Liver (tissue), 9 donors: ENCODE data around the gene GOLT1B. TPM values are rescaled to one million over a fixed set of nuclear protein-coding genes. Genes with fewer than 3 reads are reported as not detected.

Experiments
- DNase-seq: peaks from one replicate; pipeline ENCODE4 v3.0.0-alpha.2; 2017; ENCODE audit warnings: low spot score
- H3K27ac ChIP-seq, 2 donors: one replicate each; pipeline ENCODE4 v1.7.0; 2013; ENCODE audit warnings: inconsistent platforms in 2 of 2, low read length in 2 of 2, control low read depth in 1 of 2, low read depth in 1 of 2, mild to moderate bottlenecking in 1 of 2
- H3K27me3 ChIP-seq, 4 donors: one replicate each; pipeline versions ENCODE4 v1.6.1 to v1.7.0; 2013; ENCODE audit warnings: low read length in 3 of 4, inconsistent platforms in 1 of 4, mild to moderate bottlenecking in 1 of 4, moderate library complexity in 1 of 4; ENCODE audit not compliant: control insufficient read depth in 4 of 4, insufficient read depth in 4 of 4
- H3K36me3 ChIP-seq, 4 donors: one replicate each; pipeline versions ENCODE4 v1.6.1 to v1.7.0; 2013; ENCODE audit warnings: low read length in 3 of 4, mild to moderate bottlenecking in 3 of 4, low read depth in 1 of 4, moderate library complexity in 1 of 4; ENCODE audit not compliant: control insufficient read depth in 4 of 4, insufficient read depth in 3 of 4
- H3K4me1 ChIP-seq, 4 donors: one replicate each; pipeline versions ENCODE4 v1.6.1 to v1.7.0; 2013; ENCODE audit warnings: low read length in 3 of 4, mild to moderate bottlenecking in 3 of 4, moderate library complexity in 1 of 4; ENCODE audit not compliant: control insufficient read depth in 4 of 4, insufficient read depth in 4 of 4
- H3K4me3 ChIP-seq, 3 donors: one replicate each; pipeline versions ENCODE4 v1.6.1 to v1.7.0; 2013; ENCODE audit warnings: low read length in 3 of 3, control low read depth in 1 of 3, low read depth in 1 of 3, mild to moderate bottlenecking in 1 of 3
- H3K9ac ChIP-seq, 2 donors: one replicate each; pipeline ENCODE4 v1.7.0; 2013; ENCODE audit warnings: low read length in 2 of 2, mild to moderate bottlenecking in 2 of 2, moderate library complexity in 2 of 2, control low read depth in 1 of 2, low read depth in 1 of 2
- H3K9me3 ChIP-seq, 4 donors: one replicate each; pipeline versions ENCODE4 v1.6.1 to v1.7.0; 2013; ENCODE audit warnings: low read length in 3 of 4; ENCODE audit not compliant: control insufficient read depth in 4 of 4
- EGR1 ChIP-seq, 2 donors: IDR thresholded peaks; 2 replicates each; pipeline ENCODE4 v1.6.1; 2016 to 2018; ENCODE audit warnings: antibody characterized with exemption in 2 of 2, low read depth in 2 of 2
- FOXA1 ChIP-seq: IDR thresholded peaks from 2 replicates; pipeline ENCODE4 v1.6.1; 2016; ENCODE audit warnings: antibody characterized with exemption
- FOXA2 ChIP-seq: IDR thresholded peaks from 2 replicates; pipeline ENCODE4 v1.6.1; 2016; ENCODE audit warnings: antibody characterized with exemption
- GABPA ChIP-seq, 2 donors: IDR thresholded peaks in 1 of 2; conservative IDR thresholded peaks in 1 of 2; 2 replicates each; pipeline ENCODE4 v1.6.1; 2016; ENCODE audit warnings: antibody characterized with exemption in 2 of 2, mild to moderate bottlenecking in 1 of 2, moderate library complexity in 1 of 2
- HNF4A ChIP-seq, 2 donors: conservative IDR thresholded peaks; 2 replicates each; pipeline ENCODE4 v1.6.1; 2016; ENCODE audit warnings: antibody characterized with exemption in 2 of 2, mild to moderate bottlenecking in 2 of 2
- JUND ChIP-seq, 2 donors: IDR thresholded peaks; 2 replicates each; pipeline ENCODE4 v1.6.1; 2016; ENCODE audit warnings: antibody characterized with exemption in 2 of 2
- NR2F2 ChIP-seq: IDR thresholded peaks from 2 replicates; pipeline ENCODE4 v1.6.1; 2016; ENCODE audit warnings: antibody characterized with exemption
- RAD21 ChIP-seq, 2 donors: IDR thresholded peaks; 2 replicates each; pipeline ENCODE4 v1.6.1; 2016; ENCODE audit warnings: antibody characterized with exemption in 2 of 2, mild to moderate bottlenecking in 2 of 2
- RXRA ChIP-seq, 2 donors: IDR thresholded peaks; 2 replicates each; pipeline ENCODE4 v1.6.1; 2017 to 2018; ENCODE audit warnings: antibody characterized with exemption in 2 of 2, mild to moderate bottlenecking in 1 of 2
- YY1 ChIP-seq: IDR thresholded peaks from 2 replicates; pipeline ENCODE4 v1.6.1; 2016; ENCODE audit warnings: antibody characterized with exemption, mild to moderate bottlenecking
- WGBS: extraction: QIAGEN DNeasy Blood & Tissue Kit; methylation state at CpG from one replicate; pipeline ENCODE4 v1.1.7; 2013; 5-methylcytosine and 5-hydroxymethylcytosine counted together
- polyA plus RNA-seq, 2 donors: library from polyadenylated mRNA; stranded (reverse) in 1 of 2; unstranded in 1 of 2; fragments of 200-250 nt in 1 of 2; fragments of >200 nt in 1 of 2; fragmentation: Nextera tagmentation in 1 of 2; extraction: Ambion mirVana in 1 of 2; gene quantifications; one replicate each; pipeline versions ENCODE4 v1.2.1 to v1.2.3, GENCODE V29; 2013 to 2015
- total RNA-seq, 2 donors: library from RNA; depleted of rRNA; stranded (reverse); fragments of >200 nt; gene quantifications; one replicate each; pipeline ENCODE4 v1.2.3, GENCODE V29; 2014
- TF ChIP-seq, protein P1 (sequence below): fragments of 150-350 bp; IDR thresholded peaks from 2 replicates; pipeline ENCODE4 v1.5.1; 2017; ENCODE audit warnings: improper control_type of control experiment, low read depth, low read length; ENCODE audit not compliant: missing input control
- TF ChIP-seq, protein P2 (sequence below): IDR thresholded peaks from 2 replicates; pipeline ENCODE4 v1.6.1; 2016; ENCODE audit warnings: antibody characterized with exemption
- TF ChIP-seq, protein P3 (sequence below): IDR thresholded peaks from 2 replicates; pipeline ENCODE4 v1.6.1; 2016; ENCODE audit warnings: antibody characterized with exemption, mild to moderate bottlenecking
- TF ChIP-seq, protein P4 (sequence below): IDR thresholded peaks from 2 replicates; pipeline ENCODE4 v1.6.1; 2016; ENCODE audit warnings: antibody characterized with exemption
- donor health status: healthy.
- donor health status: healthy.
- donor health status: healthy.
- donor health status: healthy.
- donor health status: healthy.

GOLT1B gene
- total and polyA plus RNA-seq, 4 donors, result 11.0 to 36.9 (median 17.3) TPM

DNA sequence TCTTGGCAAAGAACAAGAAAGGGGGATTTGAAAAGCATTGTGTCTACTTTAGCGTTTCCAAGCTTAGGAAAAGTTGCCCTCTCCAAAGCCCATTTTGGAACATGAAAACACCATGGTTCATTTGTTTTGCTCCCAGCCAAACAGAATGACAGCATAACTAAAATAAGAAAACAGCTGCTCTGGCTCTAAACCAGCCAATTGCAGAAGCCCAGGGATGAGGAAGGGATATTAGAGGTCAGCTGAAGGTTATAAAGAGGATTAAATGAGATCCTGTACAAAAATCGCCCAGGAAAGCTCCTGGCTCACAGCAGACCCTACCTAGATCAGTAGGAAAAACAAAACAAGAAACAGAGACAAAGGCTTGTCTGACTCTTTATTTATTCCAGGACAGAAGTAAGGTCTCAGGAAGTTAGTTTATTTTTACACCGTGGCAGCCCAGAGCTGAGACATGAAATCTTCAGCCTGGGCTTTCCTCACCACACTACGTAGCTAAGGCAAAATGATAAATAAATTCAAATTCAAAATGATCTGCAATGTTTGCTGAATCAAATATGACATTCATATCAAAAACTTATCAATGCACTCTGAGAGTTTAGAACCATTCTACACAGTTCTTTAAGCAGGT lies 50.4 kb downstream of the GOLT1B start:
- H3K9ac ChIP-seq, result no peak overlapping the region
- no peak for DNase-seq
- no peaks in the 10 kb centered on the region for H3K27me3 ChIP-seq
- TF ChIP-seq, protein P1, sequence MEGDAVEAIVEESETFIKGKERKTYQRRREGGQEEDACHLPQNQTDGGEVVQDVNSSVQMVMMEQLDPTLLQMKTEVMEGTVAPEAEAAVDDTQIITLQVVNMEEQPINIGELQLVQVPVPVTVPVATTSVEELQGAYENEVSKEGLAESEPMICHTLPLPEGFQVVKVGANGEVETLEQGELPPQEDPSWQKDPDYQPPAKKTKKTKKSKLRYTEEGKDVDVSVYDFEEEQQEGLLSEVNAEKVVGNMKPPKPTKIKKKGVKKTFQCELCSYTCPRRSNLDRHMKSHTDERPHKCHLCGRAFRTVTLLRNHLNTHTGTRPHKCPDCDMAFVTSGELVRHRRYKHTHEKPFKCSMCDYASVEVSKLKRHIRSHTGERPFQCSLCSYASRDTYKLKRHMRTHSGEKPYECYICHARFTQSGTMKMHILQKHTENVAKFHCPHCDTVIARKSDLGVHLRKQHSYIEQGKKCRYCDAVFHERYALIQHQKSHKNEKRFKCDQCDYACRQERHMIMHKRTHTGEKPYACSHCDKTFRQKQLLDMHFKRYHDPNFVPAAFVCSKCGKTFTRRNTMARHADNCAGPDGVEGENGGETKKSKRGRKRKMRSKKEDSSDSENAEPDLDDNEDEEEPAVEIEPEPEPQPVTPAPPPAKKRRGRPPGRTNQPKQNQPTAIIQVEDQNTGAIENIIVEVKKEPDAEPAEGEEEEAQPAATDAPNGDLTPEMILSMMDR, result no peak
- TF ChIP-seq HNF4A (conservative IDR thresholded peaks at IDR 0.05) (no peak), FOXA2 (no peak), EGR1 (IDR thresholded peaks at IDR 0.05; ENCODE audit: low read depth in 2 of 2) (no peak), GABPA (IDR thresholded peaks at IDR 0.05 in 1 of 2, conservative IDR thresholded peaks at IDR 0.05 in 1 of 2) (no peak), NR2F2 (no peak)
- TF ChIP-seq, protein P2, sequence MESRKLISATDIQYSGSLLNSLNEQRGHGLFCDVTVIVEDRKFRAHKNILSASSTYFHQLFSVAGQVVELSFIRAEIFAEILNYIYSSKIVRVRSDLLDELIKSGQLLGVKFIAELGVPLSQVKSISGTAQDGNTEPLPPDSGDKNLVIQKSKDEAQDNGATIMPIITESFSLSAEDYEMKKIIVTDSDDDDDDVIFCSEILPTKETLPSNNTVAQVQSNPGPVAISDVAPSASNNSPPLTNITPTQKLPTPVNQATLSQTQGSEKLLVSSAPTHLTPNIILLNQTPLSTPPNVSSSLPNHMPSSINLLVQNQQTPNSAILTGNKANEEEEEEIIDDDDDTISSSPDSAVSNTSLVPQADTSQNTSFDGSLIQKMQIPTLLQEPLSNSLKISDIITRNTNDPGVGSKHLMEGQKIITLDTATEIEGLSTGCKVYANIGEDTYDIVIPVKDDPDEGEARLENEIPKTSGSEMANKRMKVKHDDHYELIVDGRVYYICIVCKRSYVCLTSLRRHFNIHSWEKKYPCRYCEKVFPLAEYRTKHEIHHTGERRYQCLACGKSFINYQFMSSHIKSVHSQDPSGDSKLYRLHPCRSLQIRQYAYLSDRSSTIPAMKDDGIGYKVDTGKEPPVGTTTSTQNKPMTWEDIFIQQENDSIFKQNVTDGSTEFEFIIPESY, result no peak
- TF ChIP-seq, protein P3, sequence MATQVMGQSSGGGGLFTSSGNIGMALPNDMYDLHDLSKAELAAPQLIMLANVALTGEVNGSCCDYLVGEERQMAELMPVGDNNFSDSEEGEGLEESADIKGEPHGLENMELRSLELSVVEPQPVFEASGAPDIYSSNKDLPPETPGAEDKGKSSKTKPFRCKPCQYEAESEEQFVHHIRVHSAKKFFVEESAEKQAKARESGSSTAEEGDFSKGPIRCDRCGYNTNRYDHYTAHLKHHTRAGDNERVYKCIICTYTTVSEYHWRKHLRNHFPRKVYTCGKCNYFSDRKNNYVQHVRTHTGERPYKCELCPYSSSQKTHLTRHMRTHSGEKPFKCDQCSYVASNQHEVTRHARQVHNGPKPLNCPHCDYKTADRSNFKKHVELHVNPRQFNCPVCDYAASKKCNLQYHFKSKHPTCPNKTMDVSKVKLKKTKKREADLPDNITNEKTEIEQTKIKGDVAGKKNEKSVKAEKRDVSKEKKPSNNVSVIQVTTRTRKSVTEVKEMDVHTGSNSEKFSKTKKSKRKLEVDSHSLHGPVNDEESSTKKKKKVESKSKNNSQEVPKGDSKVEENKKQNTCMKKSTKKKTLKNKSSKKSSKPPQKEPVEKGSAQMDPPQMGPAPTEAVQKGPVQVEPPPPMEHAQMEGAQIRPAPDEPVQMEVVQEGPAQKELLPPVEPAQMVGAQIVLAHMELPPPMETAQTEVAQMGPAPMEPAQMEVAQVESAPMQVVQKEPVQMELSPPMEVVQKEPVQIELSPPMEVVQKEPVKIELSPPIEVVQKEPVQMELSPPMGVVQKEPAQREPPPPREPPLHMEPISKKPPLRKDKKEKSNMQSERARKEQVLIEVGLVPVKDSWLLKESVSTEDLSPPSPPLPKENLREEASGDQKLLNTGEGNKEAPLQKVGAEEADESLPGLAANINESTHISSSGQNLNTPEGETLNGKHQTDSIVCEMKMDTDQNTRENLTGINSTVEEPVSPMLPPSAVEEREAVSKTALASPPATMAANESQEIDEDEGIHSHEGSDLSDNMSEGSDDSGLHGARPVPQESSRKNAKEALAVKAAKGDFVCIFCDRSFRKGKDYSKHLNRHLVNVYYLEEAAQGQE, result no peak
- TF ChIP-seq, protein P4, sequence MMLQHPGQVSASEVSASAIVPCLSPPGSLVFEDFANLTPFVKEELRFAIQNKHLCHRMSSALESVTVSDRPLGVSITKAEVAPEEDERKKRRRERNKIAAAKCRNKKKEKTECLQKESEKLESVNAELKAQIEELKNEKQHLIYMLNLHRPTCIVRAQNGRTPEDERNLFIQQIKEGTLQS, result no peak
- no peak overlapping the region for H3K4me3 ChIP-seq
- H3K27ac ChIP-seq, result no peak overlapping the region
- peaks cover 0 to 11% (median 6%) of the 10 kb centered on the region in 4 donors for H3K36me3 ChIP-seq
- H3K9me3 ChIP-seq, result no peaks in the 10 kb centered on the region
- H3K4me1 ChIP-seq, result no peaks in the 10 kb centered on the region
- 78% methylated on average over 4 of the region's 4 CpGs for WGBS

DNA sequence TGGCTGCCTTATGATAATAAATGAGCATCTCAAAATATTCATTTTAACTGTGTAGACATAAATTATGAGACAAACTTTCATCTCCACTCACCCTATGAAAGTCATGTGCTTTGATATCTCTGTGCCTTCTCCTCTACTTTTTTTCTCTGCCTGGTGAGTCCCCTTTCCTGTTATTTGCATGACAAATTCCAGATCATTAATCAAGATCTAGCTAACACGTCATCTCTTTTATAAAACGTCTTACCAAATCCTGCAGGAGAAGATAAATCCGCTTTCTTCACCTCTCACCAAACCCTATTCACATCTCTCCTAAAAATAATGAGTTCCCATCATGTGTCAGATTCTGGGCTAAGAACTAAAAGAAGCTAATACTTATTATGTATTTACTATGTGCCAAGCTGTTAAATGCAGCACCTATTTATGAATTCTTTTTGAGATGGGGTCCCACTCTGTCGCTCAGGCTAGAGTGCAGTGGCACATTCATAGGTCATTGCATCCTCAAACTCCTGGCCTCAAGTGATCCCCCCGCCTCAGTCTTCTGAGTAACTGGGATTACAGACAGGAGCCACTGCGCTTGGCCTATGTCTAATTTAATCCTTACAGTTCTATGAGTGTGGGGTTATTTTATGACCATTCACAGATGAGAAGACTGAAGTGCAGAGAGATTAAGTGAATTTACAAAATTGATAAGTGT lies 51.2 kb downstream of the GOLT1B start:
- WGBS, result 76% methylated on average over 6 of the region's 6 CpGs
- Histone ChIP-seq H3K9ac (no peak overlapping the region), H3K4me1 (no peaks in the 10 kb centered on the region), H3K27me3 (no peaks in the 10 kb centered on the region), H3K36me3 (peaks cover 0 to 14% (median 6%) of the 10 kb centered on the region in 4 donors), H3K4me3 (no peak overlapping the region), H3K9me3 (no peaks in the 10 kb centered on the region), H3K27ac (no peak overlapping the region)
- TF ChIP-seq EGR1 (IDR thresholded peaks at IDR 0.05; ENCODE audit: low read depth in 2 of 2), result no peak
- TF ChIP-seq, protein P1, result no peak
- TF ChIP-seq, protein P2, result no peak
- no peak for TF ChIP-seq HNF4A (conservative IDR thresholded peaks at IDR 0.05)
- TF ChIP-seq JUND (IDR thresholded peaks at IDR 0.05), result no peak
- TF ChIP-seq GABPA (IDR thresholded peaks at IDR 0.05 in 1 of 2, conservative IDR thresholded peaks at IDR 0.05 in 1 of 2), result no peak
- no peak for TF ChIP-seq RAD21 (IDR thresholded peaks at IDR 0.05)
- no peak for TF ChIP-seq FOXA1
- no peak for TF ChIP-seq RXRA (IDR thresholded peaks at IDR 0.05)
- TF ChIP-seq YY1, result no peak
- no peak for DNase-seq
